Ovary (tissue), 9 donors: Measurements from ENCODE around the gene RBMS1. TPM values are rescaled to one million over a fixed set of nuclear protein-coding genes. Genes with fewer than 3 reads are reported as not detected.
"Not testable (repeated sequence)": the region's sequence is repeated elsewhere in the genome, so short reads cannot be mapped to it uniquely, and the experiment has no call there.

Experiments
- DNase-seq, 5 donors: peaks; one replicate each; pipeline ENCODE4 v3.0.0-alpha.2; 2019 to 2020
- H3K27ac ChIP-seq, 2 donors: fragments of 200-600 bp; one replicate each; pipeline versions ENCODE4 v1.5.1 to v1.8.0; 2019 to 2022
- H3K27me3 ChIP-seq: fragments of 200-600 bp; one replicate; pipeline ENCODE4 v1.8.0; 2022
- H3K36me3 ChIP-seq: fragments of 200-600 bp; sonication (generic); one replicate; pipeline ENCODE4 v1.5.1; 2019
- H3K4me1 ChIP-seq: one replicate; pipeline ENCODE4 v1.8.1; 2013; ENCODE audit warnings: mild to moderate bottlenecking, moderate library complexity; ENCODE audit not compliant: insufficient read depth
- H3K4me3 ChIP-seq: fragments of 200-600 bp; sonication (generic); one replicate; pipeline ENCODE4 v1.5.1; 2017
- H3K9me3 ChIP-seq, 2 donors: fragments of 200-600 bp in 1 of 2; sonication (generic) in 1 of 2; one replicate each; pipeline versions ENCODE4 v1.5.1 to v1.8.1; 2013 to 2019; ENCODE audit warnings: mild to moderate bottlenecking in 1 of 2, moderate library complexity in 1 of 2
- EP300 ChIP-seq: sonication (generic); formaldehyde crosslinking; IDR thresholded peaks from one replicate; pipeline ENCODE4 v1.6.1; 2017; ENCODE audit warnings: antibody characterized with exemption
- POLR2A ChIP-seq: fragments of 450-650 bp; IDR thresholded peaks from one replicate; pipeline ENCODE4 v1.6.1; 2017; ENCODE audit warnings: antibody characterized with exemption, mild to moderate bottlenecking, moderate library complexity
- WGBS, 3 donors: extraction: QIAGEN DNeasy Blood & Tissue Kit in 1 of 3; methylation state at CpG; one replicate each; pipeline versions ENCODE4 v1.1.5 to v1.1.7; 2013 to 2017; 5-methylcytosine and 5-hydroxymethylcytosine counted together
- intact Hi-C, 4 donors: fragments of 100-400 bp; cut with DNase I; formaldehyde crosslinking; loops; one replicate each; pipeline versions ENCODE4 v1.11.0 to v1.15.1; 2022 to 2023
- polyA plus RNA-seq, 2 donors: library from polyadenylated mRNA; stranded (reverse); fragments of 200-250 nt in 1 of 2; fragments of 350-450 nt in 1 of 2; fragmentation: Illumina TruSeq in 1 of 2; extraction: RNeasy Lipid Tissue Mini Kit (QIAGEN cat#74804) in 1 of 2; gene quantifications; one replicate each; pipeline ENCODE4 v1.2.3, GENCODE V29; 2013 to 2014
- total RNA-seq, 7 donors: library from RNA; depleted of rRNA in 2 of 7; stranded (reverse); fragments of >200 nt in 2 of 7; fragmentation: NEBNext Ultra II Directional in 3 of 7; extraction: Animal tissue kit (Norgen Biotek cat#: 25700) in 3 of 7; gene quantifications; one replicate each; pipeline versions ENCODE4 v1.1.0 to v1.2.4, GENCODE V29; 2016 to 2023
- TF ChIP-seq, protein P1 (sequence below), 3 donors: fragments of 450-650 bp in 2 of 3; fragments of 200-600 bp in 1 of 3; IDR thresholded peaks; one replicate each; pipeline versions ENCODE4 v1.5.1 to v1.8.0; 2016 to 2022; ENCODE audit warnings: antibody characterized with exemption in 3 of 3, mild to moderate bottlenecking in 1 of 3
- donor health status: DM: no; HTN: no; CAD: no; lungs with moderate emphysema.
- donor health status: DM: no; HTN: no; CAD: no.
- donor health status: Bipolar disorder and iron deficiency.
- donor health status: DM: yes; HTN: yes; CAD: no.
- donor health status: DM: no; HTN: no; CAD: no.
- donor health status: DM: yes; HTN: yes; CAD: no.

RBMS1 gene
- total and polyA plus RNA-seq, 9 donors, result 50.7 to 91.9 (median 73.8) TPM

DNA sequence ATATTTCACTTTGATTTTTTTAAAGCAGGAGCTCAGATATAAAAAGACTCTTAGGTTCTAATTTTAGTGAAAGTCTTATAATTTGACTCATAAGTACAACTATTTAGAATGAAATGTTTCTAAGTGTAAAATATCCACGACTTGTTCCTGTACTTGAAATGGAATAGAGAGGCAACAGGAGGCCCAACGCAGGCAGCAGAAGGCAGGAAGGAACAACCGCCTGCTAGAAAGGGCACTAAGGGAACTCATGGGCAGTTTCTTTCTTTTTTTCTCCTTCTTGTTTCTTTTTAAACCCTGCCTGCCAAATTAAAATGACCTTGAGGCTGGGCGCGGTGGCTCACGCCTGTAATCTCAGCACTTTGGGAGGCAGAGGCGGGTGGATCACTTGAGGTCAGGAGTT is 51.0 kb downstream of the RBMS1 start:
- intact Hi-C loops, result no loop called here
- TF ChIP-seq POLR2A (no peak), EP300 (no peak)
- TF ChIP-seq, protein P1, sequence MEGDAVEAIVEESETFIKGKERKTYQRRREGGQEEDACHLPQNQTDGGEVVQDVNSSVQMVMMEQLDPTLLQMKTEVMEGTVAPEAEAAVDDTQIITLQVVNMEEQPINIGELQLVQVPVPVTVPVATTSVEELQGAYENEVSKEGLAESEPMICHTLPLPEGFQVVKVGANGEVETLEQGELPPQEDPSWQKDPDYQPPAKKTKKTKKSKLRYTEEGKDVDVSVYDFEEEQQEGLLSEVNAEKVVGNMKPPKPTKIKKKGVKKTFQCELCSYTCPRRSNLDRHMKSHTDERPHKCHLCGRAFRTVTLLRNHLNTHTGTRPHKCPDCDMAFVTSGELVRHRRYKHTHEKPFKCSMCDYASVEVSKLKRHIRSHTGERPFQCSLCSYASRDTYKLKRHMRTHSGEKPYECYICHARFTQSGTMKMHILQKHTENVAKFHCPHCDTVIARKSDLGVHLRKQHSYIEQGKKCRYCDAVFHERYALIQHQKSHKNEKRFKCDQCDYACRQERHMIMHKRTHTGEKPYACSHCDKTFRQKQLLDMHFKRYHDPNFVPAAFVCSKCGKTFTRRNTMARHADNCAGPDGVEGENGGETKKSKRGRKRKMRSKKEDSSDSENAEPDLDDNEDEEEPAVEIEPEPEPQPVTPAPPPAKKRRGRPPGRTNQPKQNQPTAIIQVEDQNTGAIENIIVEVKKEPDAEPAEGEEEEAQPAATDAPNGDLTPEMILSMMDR (IDR thresholded peaks at IDR 0.05), result no peak
- Histone ChIP-seq H3K36me3 (no peaks in the 10 kb centered on the region), H3K4me1 (no peaks in the 10 kb centered on the region), H3K27me3 (no peaks in the 10 kb centered on the region), H3K9me3 (no peaks in the 10 kb centered on the region), H3K27ac (no peak overlapping the region), H3K4me3 (no peak overlapping the region)
- 77 to 81% (median 79%) methylated on average over 7 of the region's 7 CpGs for WGBS, 3 donors
- DNase-seq, result no peak

DNA sequence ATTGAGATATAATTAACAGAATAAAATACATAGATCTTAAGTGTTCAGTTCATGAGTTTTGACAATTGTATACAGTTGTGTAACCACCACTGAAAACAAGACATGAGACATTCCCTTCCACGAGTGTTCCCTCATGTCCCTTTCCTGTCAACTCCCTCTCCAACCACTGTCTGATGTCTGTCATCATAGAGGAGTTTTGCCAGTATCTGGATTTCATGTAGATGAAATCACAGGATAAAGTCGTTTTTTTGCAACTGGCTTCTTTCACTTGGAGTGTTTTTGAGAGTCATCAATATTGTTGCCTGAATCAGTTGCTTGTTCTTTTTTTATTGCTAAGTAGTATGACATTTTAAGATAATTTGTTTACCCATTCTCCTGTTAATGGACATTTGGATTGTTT is 52.7 kb downstream of the RBMS1 start:
- H3K4me3 ChIP-seq, result no peak overlapping the region
- H3K4me1 ChIP-seq, result no peaks in the 10 kb centered on the region
- no peaks in the 10 kb centered on the region for H3K9me3 ChIP-seq
- no peaks in the 10 kb centered on the region for H3K27me3 ChIP-seq
- H3K36me3 ChIP-seq, result no peaks in the 10 kb centered on the region
- WGBS, 3 donors, result 53 to 76% (median 63%) methylated on average over 2 of the region's 2 CpGs
- intact Hi-C loops, result no loop called here
- no peak overlapping the region for H3K27ac ChIP-seq
- TF ChIP-seq EP300, result no peak
- TF ChIP-seq, protein P1 (IDR thresholded peaks at IDR 0.05), result no peak
- no peak for TF ChIP-seq POLR2A
- no peak for DNase-seq

DNA sequence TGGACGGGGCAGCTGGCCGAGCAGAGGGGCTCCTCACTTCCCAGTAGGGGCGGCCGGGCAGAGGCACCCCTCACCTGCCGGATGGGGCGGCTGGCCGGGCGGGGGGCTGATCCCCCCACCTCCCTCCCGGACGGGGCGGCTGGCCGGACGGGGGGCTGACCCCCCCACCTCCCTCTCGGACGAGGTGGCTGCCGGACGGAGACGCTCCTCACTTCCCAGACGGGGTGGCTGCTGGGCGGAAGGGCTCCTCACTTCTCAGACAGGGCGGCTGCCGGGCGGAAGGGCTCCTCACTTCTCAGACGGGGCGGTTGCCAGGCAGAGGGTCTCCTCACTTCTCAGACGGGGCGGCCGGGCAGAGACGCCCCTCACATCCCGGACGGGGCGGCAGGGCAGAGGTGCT is 54.6 kb downstream of the RBMS1 start:
- H3K27ac ChIP-seq, H3K4me1 ChIP-seq, intact Hi-C loops, H3K27me3 ChIP-seq, DNase-seq, H3K9me3 ChIP-seq, H3K36me3 ChIP-seq, H3K4me3 ChIP-seq: not testable (repeated sequence)
- 91 to 100% (median 97%) methylated on average over 7 to 31 of the region's 32 CpGs for WGBS, 3 donors

DNA sequence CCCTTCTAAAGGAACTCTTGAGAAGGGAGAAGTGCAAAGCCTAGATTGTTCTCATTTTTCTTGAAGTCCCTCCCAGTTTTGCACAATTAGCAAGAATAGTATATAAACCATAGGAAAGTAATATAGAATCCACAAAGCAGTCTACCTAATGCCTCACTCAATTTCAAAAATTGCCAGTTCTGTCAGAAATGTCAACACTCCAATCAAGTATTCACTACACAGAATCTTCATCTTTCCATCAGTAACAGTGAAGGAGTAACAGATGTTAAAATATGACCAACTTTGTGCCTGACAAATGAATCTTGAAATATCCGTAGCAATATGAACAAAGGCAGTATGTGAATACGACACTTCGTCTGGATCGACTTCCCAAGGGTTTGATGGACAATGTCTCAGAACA is 56.3 kb downstream of the RBMS1 start:
- Histone ChIP-seq H3K36me3 (no peaks in the 10 kb centered on the region), H3K27me3 (no peaks in the 10 kb centered on the region), H3K27ac (no peak overlapping the region), H3K4me3 (no peak overlapping the region), H3K4me1 (peaks cover 2% of the 10 kb centered on the region), H3K9me3 (no peaks in the 10 kb centered on the region)
- TF ChIP-seq, protein P1 (IDR thresholded peaks at IDR 0.05), result no peak
- TF ChIP-seq EP300, result no peak
- no peak for TF ChIP-seq POLR2A
- DNase-seq, result no peak
- WGBS, 3 donors, result 97 to 98% (median 97%) methylated on average over 4 of the region's 4 CpGs
- intact Hi-C loops, result no loop called here

DNA sequence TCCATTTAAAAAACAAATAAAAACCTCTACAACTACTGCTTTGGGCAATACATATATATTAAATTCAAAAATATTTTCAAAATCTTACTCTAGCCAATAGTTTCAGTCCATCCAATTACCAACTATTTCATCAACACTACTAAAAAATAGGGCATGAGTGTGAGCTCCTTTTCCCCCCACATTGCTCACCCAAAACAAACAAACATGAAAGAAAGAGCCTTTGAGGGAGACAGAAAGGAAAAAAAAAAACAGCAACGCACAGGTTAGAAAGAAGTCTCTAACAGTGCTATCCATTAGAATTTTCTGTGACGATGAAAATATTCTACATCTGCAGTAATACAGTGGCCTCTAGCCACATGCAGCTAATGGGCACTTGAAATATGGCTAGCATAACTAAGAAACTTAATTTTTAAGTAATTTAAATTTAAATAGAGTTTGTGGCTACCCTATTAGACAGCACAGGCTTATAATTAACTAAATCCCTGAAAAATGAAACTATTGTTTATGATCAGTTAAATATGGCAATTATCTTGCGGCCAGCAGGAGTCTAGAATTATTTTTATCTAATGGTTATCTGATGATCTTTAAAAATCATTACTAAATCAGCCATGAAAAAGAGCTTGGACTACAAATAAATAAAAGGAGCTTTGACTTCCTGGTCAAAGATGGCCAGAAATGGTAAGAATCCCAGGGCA is 59.2 kb downstream of the RBMS1 start:
- Histone ChIP-seq H3K36me3 (no peaks in the 10 kb centered on the region), H3K4me3 (no peak overlapping the region), H3K4me1 (peaks cover 4% of the 10 kb centered on the region), H3K27me3 (no peaks in the 10 kb centered on the region), H3K27ac (no peak overlapping the region), H3K9me3 (no peaks in the 10 kb centered on the region)
- no peak for TF ChIP-seq POLR2A
- TF ChIP-seq, protein P1 (IDR thresholded peaks at IDR 0.05), result no peak
- TF ChIP-seq EP300, result no peak
- intact Hi-C loops, result no loop called here
- DNase-seq, result no peak
- WGBS, 3 donors, result 80 to 86% (median 86%) methylated on average over 3 of the region's 3 CpGs
